ENCODE data around the gene NPAS4.

DNA sequence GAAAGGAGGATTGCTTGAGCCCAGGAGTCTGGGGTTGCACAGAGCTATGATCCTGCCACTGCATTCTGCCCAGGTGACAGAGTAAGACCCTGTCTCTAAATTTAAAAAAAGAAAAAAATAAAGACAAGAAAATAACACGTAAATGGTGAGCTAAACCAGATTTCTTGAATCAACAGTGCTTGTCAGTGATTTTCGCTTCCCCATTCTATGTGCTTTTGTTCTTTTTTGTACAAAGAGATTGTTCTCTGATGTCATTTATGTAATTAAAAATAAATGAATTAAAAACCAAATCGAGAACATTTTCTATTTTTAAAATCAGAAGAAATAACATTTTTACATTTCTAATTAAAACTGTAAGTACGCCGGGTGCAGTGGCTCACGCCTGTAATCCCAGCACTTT, 29.5 kb upstream of the NPAS4 start:
- no peak for TF ChIP-seq POLR2A (IDR thresholded peaks at IDR 0.05; ENCODE audit: low read length)
- TF ChIP-seq GATA1 (IDR thresholded peaks at IDR 0.05; ENCODE audit: low read depth, low read length): no peak
